LNCAP (cell line): ENCODE results near the gene ACACA.

Source experiments
- CTCF ChIP-seq: fragments of 450-650 bp; IDR thresholded peaks from 2 replicates; pipeline ENCODE4 v1.5.1; 2017; ENCODE audit warnings: mild to moderate bottlenecking

The ACACA gene

GRCh38 chr17:37309051-37309450 is 97.6 kb downstream of the ACACA start:
- TF ChIP-seq CTCF: no peak

- no peak for TF ChIP-seq CTCF
Measured at GRCh38 chr17:37305406-37305905, 101.2 kb downstream of the ACACA start.

- TF ChIP-seq CTCF: no peak
Measured at GRCh38 chr17:37301288-37301687, 105.3 kb downstream of the ACACA start.

GRCh38 chr17:37300683-37301082 is 106.0 kb downstream of the ACACA start:
- no peak for TF ChIP-seq CTCF

GRCh38 chr17:37299257-37299980 is 107.2 kb downstream of the ACACA start:
- no peak; the same call in 1 of the 2 replicates for TF ChIP-seq CTCF

- TF ChIP-seq CTCF: no peak
Measured at GRCh38 chr17:37295888-37296287, 110.7 kb downstream of the ACACA start.

- TF ChIP-seq CTCF: no peak
Measured at GRCh38 chr17:37294888-37295287, 111.7 kb downstream of the ACACA start.
